NCI-H1694 (cell line): ENCODE results near the gene SSX3.
"Not testable (repeated sequence)": the region's sequence is repeated elsewhere in the genome, so short reads cannot be mapped to it uniquely, and the experiment has no call there.

Source experiments
- DNase-seq: peaks from one replicate; lab custom pipeline; 2025; lab: John Stamatoyannopoulos, UW

Gene SSX3

GRCh38 chrX:48356315-48357094, at the start of gene SSX3:
Gene SSX3 (minus strand): TSS chrX:48356703. CDS start chrX:48355249, 1,454 bp downstream.
- DNase-seq, result not testable (repeated sequence)

GRCh38 chrX:48397825-48398224, 41.3 kb upstream of the SSX3 start:
- DNase-seq, result not testable (repeated sequence)

GRCh38 chrX:48396931-48397330, 40.4 kb upstream of the SSX3 start:
- DNase-seq, result not testable (repeated sequence)

GRCh38 chrX:48383239-48383638, 26.7 kb upstream of the SSX3 start, which contains the start of gene SSX4:
Gene SSX4 (plus strand): TSS chrX:48383539. CDS start chrX:48384054, 515 bp downstream.
- not testable (repeated sequence) for DNase-seq

- DNase-seq, result not testable (repeated sequence)
These were observed 13.9 kb upstream of the SSX3 start for GRCh38 chrX:48370408-48370807.

- DNase-seq, result not testable (repeated sequence)
These were observed 11.4 kb upstream of the SSX3 start for GRCh38 chrX:48367717-48368408.

GRCh38 chrX:48359281-48359680, 2.8 kb upstream of the SSX3 start:
- DNase-seq, result not testable (repeated sequence)

GRCh38 chrX:48357681-48358080, 1.2 kb upstream of the SSX3 start:
- no peak for DNase-seq

- not testable (repeated sequence) for DNase-seq
These were observed 10.4 kb downstream of the SSX3 start for GRCh38 chrX:48346059-48346458.

GRCh38 chrX:48313996-48314395, 42.5 kb downstream of the SSX3 start:
- DNase-seq, result not testable (repeated sequence)

GRCh38 chrX:48306175-48306574, 50.3 kb downstream of the SSX3 start:
- no peak for DNase-seq
